Transverse colon (tissue), 4 donors: ENCODE measurements around the gene SLIT3.

Source experiments
- CTCF ChIP-seq, 5 experiments: fragments of 200-600 bp in 3 of 5; fragments of 450-650 bp in 2 of 5; sonication (generic) in 3 of 5; IDR thresholded peaks; 1 replicate in 2 of 5; 2 replicates in 3 of 5; pipeline ENCODE4 v1.5.1; 2016 to 2017; ENCODE audit warnings: antibody characterized with exemption in 5 of 5, inconsistent platforms in 3 of 5, mild to moderate bottlenecking in 2 of 5, moderate library complexity in 1 of 5
- POLR2AphosphoS5 ChIP-seq, 3 donors: sonication (generic); formaldehyde crosslinking; IDR thresholded peaks; one replicate each; pipeline ENCODE4 v1.6.1; 2016; ENCODE audit warnings: antibody characterized with exemption in 3 of 3

- no peak for TF ChIP-seq CTCF (IDR thresholded peaks at IDR 0.05)
- no peak for TF ChIP-seq POLR2AphosphoS5 (IDR thresholded peaks at IDR 0.05)
These were observed 624.4 kb downstream of the SLIT3 start for GRCh38 chr5:168676501-168676900.
